GM10266 (cell line): ENCODE measurements around the gene OR14C36.

Experiments used
- DNase-seq: peaks from one replicate; pipeline ENCODE4 v3.0.0; 2012; ENCODE audit errors: extremely low spot score
- TF ChIP-seq, protein P1 (sequence below): IDR thresholded peaks from 2 replicates; pipeline ENCODE4 v1.5.1; 2012; ENCODE audit warnings: mild to moderate bottlenecking, low read depth; ENCODE audit not compliant: control insufficient read depth, insufficient read depth; ENCODE audit errors: missing control alignments

Gene OR14C36

DNA sequence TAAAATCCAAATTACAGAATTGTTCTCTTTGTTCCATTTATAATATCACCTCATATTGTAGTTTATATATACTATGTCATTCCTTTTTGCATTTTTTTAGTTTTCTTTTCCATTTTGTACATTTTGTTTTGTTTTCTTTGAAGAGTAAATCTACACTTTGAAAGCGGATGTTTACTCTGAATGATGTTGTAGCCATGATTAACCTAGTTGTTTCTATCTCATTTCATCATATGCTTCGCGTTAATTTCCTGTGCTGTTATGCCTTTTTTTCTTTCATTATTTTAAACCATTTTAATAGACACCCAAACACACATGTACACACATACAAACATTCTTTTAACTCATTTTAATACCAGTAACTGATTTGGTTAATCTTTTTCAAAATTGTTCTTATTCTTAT, 32.3 kb downstream of the OR14C36 start:
- no peak for DNase-seq
- TF ChIP-seq, protein P1, sequence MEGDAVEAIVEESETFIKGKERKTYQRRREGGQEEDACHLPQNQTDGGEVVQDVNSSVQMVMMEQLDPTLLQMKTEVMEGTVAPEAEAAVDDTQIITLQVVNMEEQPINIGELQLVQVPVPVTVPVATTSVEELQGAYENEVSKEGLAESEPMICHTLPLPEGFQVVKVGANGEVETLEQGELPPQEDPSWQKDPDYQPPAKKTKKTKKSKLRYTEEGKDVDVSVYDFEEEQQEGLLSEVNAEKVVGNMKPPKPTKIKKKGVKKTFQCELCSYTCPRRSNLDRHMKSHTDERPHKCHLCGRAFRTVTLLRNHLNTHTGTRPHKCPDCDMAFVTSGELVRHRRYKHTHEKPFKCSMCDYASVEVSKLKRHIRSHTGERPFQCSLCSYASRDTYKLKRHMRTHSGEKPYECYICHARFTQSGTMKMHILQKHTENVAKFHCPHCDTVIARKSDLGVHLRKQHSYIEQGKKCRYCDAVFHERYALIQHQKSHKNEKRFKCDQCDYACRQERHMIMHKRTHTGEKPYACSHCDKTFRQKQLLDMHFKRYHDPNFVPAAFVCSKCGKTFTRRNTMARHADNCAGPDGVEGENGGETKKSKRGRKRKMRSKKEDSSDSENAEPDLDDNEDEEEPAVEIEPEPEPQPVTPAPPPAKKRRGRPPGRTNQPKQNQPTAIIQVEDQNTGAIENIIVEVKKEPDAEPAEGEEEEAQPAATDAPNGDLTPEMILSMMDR = no peak

DNA sequence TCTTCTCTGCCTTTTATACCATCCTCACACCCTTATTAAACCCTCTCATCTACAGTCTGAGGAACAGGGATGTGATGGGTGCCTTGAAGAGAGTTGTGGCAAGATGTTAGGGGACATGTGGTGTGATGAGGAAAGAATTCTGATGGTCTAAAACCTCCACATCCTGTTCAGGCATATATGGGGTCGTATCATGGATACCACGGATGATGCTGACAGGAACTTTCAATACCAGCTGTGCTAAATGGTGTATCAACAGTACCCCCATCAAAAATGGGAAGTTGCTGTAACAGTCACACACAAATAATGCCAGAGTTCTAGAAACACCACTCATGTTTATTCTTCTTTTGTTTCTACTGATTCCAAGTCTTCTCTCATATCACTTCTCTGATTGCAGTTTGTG, 39.9 kb downstream of the OR14C36 start:
- DNase-seq = no peak
- TF ChIP-seq, protein P1 = no peak

DNA sequence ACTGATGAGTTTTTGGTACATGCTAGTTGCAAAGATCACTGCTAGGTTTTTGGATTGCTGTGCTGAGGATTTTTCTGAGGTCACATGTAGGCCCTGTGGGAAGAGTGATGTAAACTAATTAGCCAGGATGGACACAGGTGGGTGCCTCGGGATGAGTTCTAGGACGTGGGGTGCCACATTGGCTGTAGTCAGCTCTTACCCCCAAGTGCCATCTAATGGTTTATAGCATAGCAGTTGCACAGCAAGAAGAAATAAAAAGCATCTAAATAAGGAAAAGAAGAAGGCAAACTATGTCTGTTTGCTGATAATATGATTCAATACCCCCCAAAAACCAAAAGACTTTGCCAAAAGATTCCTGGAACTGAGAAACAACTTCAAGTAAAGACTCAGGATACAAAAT, 44.5 kb downstream of the OR14C36 start:
- no peak for DNase-seq
- TF ChIP-seq, protein P1 = no peak
